ENCODE measurements around the gene CENPA.
"Not testable (repeated sequence)": the region's sequence is repeated elsewhere in the genome, so short reads cannot be mapped to it uniquely, and the experiment has no call there.

Gene CENPA

DNA sequence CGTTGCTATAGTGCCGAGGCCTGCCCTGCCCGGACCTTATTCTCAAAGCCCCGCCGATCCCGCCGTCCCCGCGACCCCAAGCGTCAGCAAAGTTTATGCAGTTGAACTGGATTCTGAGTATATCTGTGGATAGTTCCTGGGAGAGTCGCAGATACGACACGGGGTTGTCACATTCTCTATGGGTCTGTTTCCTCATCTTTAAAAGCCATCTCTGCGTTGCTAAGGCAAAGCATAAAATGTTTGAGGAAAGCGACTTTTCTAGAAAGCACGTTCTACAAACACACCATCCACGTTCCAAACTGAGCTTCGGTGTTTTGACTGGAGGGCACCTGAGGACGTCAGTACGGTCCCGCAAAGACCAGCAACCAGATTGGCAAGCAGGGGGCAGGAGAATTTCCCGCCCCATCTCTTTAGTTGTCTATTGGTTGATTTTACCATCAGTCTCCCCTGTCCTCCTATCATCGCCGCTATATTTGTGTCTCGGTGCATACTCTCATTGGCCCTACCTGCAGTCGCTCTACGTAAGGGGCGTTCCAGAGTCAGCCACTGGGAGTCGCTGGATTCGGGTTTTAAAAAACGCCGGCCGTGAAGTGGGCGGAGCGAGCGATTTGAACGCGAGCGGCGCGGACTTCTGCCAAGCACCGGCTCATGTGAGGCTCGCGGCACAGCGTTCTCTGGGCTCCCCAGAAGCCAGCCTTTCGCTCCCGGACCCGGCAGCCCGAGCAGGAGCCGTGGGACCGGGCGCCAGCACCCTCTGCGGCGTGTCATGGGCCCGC is at the start of gene CENPA:
Gene CENPA (plus strand): TSS at position 626 of the 776 bp plus-strand sequence. CDS start 141 bp downstream, at position 767.
- DNase-seq: peak; percentile 91 to 98

DNA sequence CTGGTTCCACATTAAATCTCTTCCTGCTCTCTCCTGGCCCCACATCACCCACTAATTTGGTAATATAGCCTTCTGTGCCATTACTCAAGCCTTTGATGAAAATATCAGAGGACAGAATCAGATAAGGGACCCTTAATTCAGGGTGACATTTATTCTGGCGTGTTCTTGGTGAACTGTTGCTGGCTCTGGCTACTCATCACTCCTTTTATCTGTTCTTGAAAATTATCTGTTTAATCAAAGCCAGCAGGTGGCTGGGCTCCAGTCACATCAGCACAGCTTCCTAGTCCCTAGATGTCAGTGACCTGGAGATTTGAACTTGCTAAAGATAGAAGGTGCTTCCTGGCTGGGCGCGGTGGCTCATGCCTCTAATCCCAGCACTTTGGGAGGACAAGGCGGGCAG is 48.6 kb upstream of the CENPA start:
- no peak for DNase-seq

DNA sequence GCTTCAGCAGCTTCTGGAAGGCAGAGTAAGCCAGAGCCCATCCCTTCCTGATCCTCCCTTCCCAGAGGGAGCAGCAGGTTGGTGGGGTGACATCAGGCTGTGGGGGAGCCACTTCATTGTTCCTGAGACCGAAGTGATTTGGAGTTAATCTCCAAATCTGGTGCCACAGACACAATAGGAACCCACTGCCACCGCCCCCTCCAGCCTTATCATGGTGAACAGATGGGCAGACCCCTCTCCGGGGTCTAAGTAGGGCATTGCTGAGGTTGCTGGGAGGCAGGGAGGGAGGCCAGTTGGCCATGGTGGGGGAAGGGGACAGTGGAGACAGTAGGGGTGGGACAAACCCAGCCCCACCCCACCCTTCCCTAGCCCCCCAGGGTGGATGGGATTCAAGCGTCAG is 47.4 kb upstream of the CENPA start:
- no peak for DNase-seq

DNA sequence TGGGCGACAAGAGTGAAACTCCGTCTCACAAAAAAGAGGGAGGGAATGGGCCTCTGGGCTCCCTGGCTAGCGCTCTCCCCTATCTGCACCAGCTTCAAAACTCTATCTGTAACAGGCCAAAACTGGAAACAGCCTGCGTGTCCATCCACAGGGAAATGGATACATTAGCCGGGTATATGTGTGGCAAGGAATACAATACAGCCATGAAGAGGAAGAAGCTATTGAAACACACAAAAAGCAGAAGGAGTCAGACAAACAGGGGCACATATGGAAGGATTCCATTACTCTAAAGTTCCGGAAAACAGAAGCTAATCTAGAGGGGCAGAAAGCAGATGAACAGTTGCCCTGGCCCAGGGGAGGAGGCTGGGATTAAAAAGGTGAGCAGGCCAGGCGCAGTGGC is 46.3 kb upstream of the CENPA start:
- DNase-seq: no peak

DNA sequence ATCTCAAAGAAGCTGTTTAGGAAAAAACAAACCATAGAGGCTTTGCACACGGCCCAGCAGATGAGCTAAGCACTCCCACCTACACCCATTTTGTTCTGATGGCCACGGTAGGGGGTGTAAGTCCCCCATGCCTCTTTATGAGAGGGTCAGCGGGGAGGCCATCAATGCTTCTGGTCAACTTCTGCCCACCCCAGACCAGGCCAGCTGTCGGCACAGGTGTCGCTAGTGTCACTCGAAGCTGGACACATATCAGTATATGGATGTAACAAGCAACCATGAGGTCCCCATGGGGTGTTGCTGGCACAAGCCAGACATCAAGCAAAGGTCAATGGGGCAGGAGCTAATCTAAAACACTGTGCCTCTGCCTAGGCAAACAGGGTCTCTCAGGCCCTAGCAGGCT is 45.5 kb upstream of the CENPA start:
- DNase-seq: no peak

DNA sequence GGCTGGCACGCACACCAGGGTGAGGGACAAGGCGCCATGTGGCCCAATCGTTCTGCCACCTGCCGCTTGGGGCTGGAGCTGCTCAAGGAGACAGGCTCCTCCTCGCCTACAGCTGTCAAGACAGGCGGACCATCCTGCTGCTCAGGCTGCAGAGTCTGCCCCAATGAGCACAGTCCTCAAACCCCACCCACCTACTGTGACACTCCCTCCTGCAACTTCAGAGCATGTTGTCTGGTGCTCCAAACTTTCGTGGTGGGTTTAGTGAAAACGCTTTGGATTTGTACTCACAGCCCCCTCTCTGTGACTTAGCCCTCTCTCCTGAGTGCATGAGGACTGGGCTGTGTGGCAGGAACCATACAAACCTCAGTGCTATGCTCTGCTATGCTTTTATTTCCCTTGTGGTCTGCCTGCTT is 45.0 kb upstream of the CENPA start:
- no peak for DNase-seq

DNA sequence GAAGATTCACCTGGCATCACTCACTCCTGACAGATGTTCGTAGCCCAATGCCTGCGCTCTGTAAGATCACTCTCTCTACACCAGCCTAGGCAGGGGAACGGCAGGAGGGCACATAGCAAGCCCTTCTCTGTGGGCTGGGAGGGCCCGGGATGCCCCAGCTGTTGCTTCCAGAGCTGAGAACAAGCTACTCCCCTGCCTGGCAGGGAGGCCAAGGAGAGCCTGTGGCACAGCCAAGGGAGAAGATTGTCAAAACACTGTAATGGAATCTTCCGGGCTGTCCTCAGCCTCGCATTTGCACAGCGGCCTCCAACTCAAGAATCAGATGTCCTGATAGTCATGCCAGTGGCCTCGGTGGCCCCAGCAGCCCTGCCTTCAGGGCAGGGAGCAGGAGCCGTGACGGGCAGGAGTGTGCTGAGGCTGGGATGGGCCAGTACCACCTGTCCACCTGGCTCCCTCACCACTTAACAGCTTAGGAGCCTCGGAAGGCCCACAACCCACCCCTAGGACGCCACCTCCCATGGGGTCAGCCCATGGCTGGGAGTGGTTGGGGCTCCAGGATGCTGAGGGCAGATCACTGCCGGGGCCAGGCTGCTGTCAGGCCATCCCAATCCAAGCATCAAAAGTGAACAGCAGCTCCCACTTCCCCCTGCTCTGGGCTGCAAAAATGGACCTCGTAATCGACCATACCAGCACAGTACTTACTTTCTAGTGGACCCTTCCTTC is 43.6 kb upstream of the CENPA start:
- DNase-seq: no peak

DNA sequence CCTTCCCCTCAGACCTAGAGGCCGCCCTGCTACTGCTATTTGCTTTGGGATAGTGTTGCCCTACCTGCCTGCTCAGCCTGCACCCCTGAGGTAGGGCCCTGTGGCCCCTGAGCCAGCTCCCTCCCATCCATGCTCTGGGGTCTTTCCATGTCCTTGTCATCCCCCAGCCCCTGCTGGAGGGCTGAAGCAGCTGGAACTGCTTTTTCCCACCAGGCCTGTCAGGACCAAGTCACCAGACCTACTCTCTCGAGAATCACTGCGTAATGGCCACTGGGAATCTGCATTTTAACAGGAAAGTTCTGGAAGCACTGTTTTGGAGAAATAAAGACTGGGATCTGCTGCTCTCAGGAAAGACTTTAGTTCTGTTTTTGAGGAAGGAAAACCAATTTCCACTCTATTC is 42.0 kb upstream of the CENPA start:
- no peak for DNase-seq

DNA sequence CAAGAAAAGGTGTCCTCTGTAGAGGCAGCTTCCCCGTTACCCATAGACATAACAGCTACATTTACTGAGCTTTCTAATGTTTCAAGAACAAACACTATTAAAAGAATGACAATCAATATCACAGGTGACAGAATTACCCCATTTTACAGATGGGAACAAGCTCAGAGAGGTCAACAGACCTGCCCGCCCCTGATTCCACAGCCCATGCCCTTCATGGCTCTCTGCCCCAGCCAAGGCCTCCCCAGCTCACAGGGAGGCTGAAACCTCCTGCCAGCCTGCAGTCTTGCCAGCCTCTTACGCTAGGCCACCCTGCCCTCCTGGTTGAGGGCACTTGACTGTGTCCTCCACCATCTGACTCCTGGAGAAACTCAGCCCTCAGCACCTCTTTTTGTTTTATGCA is 40.9 kb upstream of the CENPA start:
- DNase-seq: no peak

DNA sequence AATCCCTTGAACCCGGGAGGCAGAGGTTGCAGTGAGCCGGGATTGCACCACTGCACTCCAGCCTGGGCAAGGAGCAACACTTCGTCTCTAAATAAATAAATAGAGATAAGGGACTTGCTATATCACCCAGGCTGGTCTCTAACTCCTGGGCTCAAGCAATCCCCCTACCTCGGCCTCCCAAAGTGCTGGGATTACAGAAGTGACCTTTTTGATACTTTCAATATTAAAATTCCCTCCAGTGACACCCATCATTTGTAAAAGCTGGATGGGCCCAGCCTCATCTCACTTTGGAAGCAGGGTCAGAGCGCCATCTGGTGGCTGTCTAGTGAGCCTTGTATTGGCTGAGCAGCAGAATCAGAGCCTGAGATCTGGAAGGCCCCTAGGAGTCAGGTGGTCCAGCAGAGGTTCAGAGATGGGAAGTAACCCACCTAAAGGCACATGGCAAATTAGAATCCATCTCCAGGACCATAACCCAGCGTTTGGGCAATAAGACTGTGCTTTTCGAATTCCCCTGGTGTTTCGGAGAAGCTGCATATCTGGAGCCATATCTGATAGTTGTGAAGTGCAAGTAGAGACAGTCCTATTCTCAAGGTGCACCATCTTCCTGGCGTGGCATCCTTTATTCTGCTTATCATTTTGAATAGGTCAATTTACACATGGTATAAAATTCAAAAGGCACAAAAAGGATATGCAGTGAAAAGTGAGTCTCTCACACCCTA is 40.1 kb upstream of the CENPA start:
- peak; percentile 70 to 79 for DNase-seq

DNA sequence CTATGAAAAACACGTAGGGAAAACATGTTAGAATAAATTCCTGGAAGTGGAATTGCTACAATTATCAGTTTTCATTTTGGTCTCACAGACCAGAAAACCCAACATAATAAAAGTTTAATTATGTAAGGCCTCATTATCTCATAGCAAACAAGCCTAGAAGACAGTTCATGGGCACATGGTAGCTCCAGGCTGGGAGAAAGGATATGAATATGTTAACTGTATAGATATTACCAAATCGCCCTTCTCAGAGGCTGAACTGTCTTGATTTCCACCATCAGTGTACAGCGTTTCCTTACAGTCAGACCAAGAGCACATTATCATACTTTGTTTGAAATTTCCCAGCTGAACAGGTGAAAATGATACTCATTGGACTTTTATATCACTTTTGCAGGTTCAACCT is 38.9 kb upstream of the CENPA start:
- no peak for DNase-seq

DNA sequence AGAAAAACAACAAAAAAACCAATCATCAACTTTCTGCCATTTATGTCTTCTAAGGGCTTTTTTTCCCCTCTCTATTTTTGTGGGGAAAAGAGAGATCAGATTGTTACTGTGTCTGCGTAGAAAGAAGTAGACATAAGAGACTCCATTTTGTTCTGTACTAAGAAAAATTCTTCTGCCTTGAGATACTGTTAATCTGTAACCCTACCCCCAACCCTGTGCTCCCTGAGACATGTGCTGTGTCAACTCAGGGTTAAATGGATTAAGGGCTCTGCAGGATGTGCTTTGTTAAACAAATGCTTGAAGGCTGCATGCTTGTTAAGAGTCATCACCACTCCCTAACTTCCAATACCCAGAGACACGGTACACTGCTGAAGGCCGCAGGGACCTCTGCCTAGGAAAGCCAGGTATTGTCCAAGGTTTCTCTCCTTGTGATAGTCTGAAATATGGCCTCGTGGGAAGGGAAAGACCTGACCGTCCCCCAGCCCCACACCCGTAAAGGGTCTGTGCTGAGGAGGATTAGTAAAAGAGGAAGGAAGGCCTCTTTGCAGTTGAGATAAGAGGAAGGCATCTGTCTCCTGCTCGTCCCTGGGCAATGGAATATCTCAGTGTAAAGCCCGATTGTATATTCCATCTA is 36.0 kb upstream of the CENPA start:
- DNase-seq: not testable (repeated sequence)

DNA sequence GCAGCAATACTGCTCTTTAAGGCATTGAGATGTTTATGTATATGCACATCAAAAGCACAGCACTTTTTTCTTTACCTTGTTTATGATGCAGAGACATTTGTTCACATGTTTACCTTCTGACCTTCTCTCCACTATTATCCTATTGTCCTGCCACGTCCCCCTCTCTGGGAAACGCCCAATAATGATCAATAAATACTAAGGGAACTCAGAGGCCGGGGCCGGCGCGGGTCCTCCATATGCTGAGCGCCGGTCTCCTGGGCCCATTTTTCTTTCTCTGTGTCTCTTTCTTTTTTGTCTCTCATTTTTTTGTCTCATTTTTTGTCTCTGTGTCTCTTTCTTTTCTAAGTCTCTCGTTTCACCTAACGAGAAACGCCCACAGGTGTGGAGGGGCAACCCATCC is 35.4 kb upstream of the CENPA start:
- not testable (repeated sequence) for DNase-seq

DNA sequence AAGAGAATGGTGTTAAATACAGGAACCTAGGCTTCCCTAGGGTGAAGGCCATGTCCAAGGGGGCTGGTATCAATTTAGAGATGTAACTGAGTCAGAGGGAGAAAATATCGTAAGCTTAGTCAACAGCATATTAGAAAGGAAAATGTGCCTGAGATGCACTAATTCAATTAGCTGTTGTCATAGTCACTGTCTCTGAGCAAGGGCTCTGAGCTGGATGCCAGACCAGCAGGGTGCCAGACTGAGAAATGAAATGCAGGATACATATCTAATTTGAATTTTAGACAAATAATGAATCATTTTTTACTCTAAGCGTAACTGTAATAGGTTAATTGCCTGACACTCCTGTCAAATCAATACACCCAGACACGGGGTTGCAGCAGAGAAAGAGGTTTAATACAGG is 33.2 kb upstream of the CENPA start:
- no peak for DNase-seq

DNA sequence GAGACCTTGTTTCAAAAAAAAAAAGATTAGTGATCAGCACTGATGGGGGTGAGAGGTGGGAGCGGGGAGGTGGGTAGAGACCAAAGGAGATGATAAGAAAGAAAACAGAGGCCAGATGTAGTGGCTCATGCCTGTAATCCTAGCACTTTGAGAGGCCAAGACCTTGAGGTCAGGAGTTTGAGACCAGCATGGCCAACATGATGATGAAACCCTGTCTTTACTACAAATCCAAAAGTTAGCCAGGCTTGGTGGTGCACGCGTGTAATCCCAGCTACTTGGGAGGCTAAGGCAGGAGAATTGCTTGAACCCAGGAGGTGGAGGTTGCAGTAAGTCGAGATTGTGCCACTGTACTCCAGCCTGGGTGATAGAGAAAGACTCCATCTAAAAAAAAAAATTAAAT is 31.3 kb upstream of the CENPA start:
- no peak for DNase-seq

DNA sequence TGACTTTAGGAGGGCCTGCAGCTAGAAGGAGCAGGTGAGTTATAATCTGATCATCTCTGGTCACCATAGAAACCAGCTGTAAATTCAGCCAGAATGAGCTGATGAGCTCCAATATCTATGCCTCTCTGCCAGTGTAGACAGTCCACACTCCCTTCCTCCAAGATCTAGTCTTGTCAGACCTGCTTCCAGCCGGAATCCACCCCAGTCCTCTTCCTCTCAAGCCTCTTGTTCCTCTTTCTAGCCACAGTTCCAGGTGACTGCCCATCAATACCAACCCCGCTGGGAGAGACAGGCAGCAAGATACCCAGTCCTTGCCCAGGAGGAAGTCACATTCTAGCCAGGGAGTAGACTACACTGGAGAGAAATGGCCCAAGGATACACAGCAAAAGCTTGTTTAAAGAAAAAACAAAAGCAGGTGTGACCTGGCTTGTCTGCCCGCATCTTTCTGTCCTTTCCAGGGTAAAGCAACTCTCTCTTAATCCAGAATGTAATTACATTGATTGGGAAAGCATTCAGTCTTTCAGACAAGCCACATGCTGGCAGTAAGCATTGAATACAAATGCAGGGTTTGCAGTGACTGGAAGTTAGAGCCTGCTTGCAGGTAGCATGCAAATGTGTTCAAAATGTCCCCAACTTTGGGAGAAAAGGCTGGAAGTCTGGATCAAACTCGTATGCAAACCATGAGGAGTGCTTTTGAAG is 30.7 kb upstream of the CENPA start:
- no peak for DNase-seq

DNA sequence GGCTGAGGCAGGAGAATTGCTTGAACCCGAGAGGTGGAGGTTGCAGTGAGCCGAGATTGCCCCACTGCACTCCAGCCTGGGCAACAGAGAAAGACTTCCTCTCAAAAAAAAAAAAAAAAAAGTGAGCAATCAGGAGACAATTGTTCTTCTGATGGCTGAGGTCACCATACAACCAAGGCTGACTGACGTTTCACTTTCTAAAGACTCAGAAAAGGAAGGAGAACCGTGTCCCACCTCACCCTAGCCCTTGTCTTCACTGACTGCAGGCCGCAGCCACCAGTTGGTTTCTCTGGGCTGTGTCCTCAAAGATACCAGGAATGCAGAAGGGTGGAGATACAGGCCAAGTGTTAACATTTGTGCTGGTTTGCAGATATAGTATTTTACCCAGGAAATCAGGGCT is 29.5 kb upstream of the CENPA start:
- no peak for DNase-seq

DNA sequence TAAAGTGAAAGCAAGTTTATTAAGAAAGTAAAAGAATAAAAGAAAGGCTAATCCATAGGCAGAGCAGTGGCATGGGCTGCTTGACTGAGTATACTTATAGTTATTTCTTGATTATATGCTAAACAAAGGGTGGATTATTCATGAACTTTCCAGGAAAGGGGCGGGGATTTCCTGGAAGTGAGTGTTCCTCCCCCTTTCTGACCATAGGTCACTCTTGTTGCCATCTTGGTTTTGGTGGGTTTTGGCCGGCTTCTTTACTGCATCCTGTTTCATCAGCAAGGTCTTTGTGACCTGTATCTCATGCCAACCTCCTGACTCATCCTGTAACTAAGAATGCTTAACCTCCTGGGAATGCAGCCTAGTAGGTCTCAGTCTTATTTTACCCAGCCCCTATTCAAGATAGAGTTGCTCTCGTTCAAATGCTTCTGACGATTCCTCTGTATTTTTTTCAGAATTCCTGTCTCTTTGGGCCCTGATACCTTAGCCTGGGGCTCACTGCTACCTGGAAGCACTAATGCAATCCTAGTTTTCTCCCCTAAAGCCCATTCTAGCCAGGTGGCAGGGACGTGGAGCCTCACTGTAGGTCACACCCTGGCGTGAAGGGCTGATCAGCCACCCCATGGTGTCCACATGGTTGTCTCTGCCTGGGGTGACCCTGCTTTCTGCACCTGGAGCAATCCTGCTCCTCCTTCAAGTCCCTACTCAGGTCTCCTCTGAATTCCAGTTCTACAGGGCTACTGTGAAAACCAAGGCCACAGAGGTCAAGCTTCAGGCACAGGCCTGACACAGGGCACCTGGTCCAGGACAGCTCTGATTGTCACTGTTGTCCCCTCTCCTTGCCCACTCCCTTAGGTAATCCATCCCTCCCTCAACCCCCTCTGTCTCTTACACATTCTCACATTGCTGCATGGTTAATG is 27.7 kb upstream of the CENPA start:
- DNase-seq: no peak

DNA sequence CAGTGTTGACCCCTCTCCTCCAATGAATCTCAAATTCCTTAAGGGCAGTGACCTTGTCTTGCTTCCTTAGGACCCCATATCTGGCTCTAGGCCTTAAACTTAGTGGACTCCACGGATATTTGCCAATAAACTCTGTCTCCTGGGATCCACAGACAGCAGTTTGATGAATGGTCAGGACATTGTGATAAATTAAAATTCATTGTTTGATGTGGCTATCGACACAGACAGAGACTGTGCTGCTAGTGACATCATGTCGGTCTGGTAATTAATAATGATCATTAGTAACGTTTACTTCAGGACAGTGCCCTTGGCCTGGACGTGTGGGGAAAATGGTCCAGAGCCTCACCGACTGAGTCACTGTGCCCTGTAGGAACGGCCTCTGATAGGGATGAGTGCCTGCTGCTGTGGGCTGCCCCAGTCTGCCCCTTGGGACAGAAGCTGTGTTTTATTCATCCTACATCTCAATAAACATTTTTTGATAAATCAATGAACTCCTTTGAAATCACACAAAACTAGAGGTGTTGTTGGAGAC is 27.0 kb upstream of the CENPA start:
- DNase-seq: no peak

DNA sequence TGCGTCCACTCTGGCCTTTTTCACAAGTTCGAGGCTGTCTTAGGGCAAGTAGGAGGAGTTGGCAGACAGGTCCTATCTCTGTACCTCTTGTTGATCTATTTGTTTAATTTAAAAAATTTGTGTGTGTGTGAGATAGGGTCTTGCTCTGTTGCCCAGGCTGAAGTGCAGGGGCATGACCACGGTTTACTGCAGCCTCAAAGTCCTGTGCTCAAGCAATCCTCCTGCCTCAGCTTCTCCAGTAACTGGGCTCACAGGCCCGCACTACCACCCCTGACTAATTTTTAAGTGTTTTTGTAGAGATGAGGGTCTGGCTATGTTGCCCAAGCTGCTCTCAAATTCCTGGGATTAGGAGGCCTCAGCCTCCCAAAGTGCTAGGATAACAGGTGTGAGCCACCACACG is 26.0 kb upstream of the CENPA start:
- DNase-seq: no peak

DNA sequence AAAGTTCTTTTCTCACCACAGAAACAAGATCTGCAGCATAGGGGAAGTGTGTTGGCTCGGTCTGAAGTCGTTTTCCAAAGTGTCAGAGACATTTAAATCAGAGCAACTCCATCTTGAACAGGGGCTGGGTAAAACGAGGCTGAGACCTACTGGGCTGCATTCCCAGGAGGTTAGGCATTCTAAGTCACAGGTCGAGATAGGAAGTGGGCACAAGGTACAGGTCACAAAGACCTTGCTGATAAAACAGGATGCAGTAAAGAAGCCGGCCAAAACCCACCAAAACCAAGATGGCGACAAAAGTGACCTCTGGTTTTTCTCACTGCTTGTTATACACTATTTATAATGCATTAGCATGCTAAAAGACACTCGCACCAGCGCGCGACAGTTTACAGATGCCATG is 24.9 kb upstream of the CENPA start:
- DNase-seq: not testable (repeated sequence)
